Endothelial cell of umbilical vein (primary cell): ENCODE results near the gene SIKE1. TPM values are rescaled to one million over a fixed set of nuclear protein-coding genes. Genes with fewer than 3 reads are reported as not detected.

Experiments used
- BruUV-seq: library from RNA; stranded (reverse); fragments of 400-500 nt; replicated peaks from 2 replicates; lab custom pipeline; 2021; lab: Mats Ljungman, UMichigan
- CTCF ChIA-PET: fragments of 300-600, 350-600 bp; sonication (Branson Sonifier 250); formaldehyde crosslinking; loops from one replicate; lab custom pipeline; 2021; ENCODE audit warnings: antibody characterized with exemption, inconsistent platforms; lab: Charles Lee
- POLR2A ChIA-PET: fragments of 300-600, 350-600 bp; sonication (Branson Sonifier 250); formaldehyde crosslinking; loops from one replicate; lab custom pipeline; 2021; ENCODE audit warnings: antibody characterized with exemption, inconsistent platforms; lab: Charles Lee
- DNase-seq: peaks from one replicate; pipeline ENCODE4 v3.0.0-alpha.2; 2011; ENCODE audit warnings: low read depth, low spot score
- FAIRE-seq: peaks from 2 replicates; lab custom pipeline; 2011; peaks lifted over from hg19 to GRCh38; lab: Jason Lieb, UNC
- H2AFZ ChIP-seq: 2 replicates; pipeline ENCODE4 v1.6.0; 2012; ENCODE audit warnings: low read depth, low read length, control low read depth, inconsistent platforms
- H3K27ac ChIP-seq: 2 replicates; pipeline ENCODE4 v1.5.1; 2011; ENCODE audit warnings: low read depth, mild to moderate bottlenecking, control low read depth, low read length, moderate library complexity; ENCODE audit not compliant: insufficient read depth
- H3K27me3 ChIP-seq, 2 experiments: 2 replicates each; pipeline versions ENCODE4 v1.6.0 to v1.6.1; 2011; ENCODE audit warnings: low read length in 2 of 2, mixed read lengths in 1 of 2; ENCODE audit not compliant: control insufficient read depth in 2 of 2, insufficient read depth in 2 of 2
- H3K36me3 ChIP-seq, 2 experiments: 2 replicates in 1 of 2; 3 replicates in 1 of 2; pipeline ENCODE4 v1.5.1; 2011; ENCODE audit warnings: low read length in 2 of 2, mild to moderate bottlenecking in 1 of 2, moderate library complexity in 1 of 2; ENCODE audit not compliant: control insufficient read depth in 2 of 2, insufficient read depth in 2 of 2; ENCODE audit errors: extremely low read depth in 1 of 2
- H3K4me1 ChIP-seq: 3 replicates; pipeline ENCODE4 v1.5.1; 2011; ENCODE audit warnings: mild to moderate bottlenecking, low read length; ENCODE audit not compliant: control insufficient read depth, insufficient read depth; ENCODE audit errors: extremely low read depth
- H3K4me2 ChIP-seq: 2 replicates; pipeline ENCODE4 v1.6.1; 2011; ENCODE audit warnings: low read length, control low read depth, mixed read lengths; ENCODE audit not compliant: insufficient read depth
- H3K4me3 ChIP-seq, 3 experiments: fragments of 200-600 bp in 1 of 3; sonication (generic), shearing (Covaris generic) in 1 of 3; replicated peaks in 1 of 3; 2 replicates each; pipeline ENCODE4 v1.5.1; 2011 to 2016; ENCODE audit warnings: control low read depth in 3 of 3, low read length in 3 of 3, mild to moderate bottlenecking in 2 of 3, inconsistent platforms in 1 of 3, low read depth in 1 of 3, moderate library complexity in 1 of 3; ENCODE audit not compliant: insufficient read depth in 1 of 3
- H3K79me2 ChIP-seq: 2 replicates; pipeline ENCODE4 v1.6.0; 2012; ENCODE audit warnings: low read length, inconsistent platforms; ENCODE audit not compliant: control insufficient read depth, insufficient read depth
- H3K9ac ChIP-seq: replicated peaks from 2 replicates; pipeline ENCODE3; 2011; ENCODE audit warnings: low read length, control low read depth; ENCODE audit not compliant: insufficient read depth; ENCODE audit errors: extremely low read depth
- H3K9me1 ChIP-seq: replicated peaks from 3 replicates; pipeline ENCODE4 v1.6.0; 2011; ENCODE audit warnings: mild to moderate bottlenecking, low read length; ENCODE audit not compliant: control insufficient read depth, insufficient read depth; ENCODE audit errors: extremely low read depth
- H3K9me3 ChIP-seq: replicated peaks from 2 replicates; pipeline ENCODE4 v1.5.1; 2012; ENCODE audit warnings: low read length, inconsistent platforms; ENCODE audit not compliant: control insufficient read depth, insufficient read depth
- H4K20me1 ChIP-seq: replicated peaks from 2 replicates; pipeline ENCODE3; 2011; ENCODE audit warnings: mild to moderate bottlenecking, low read length; ENCODE audit not compliant: control insufficient read depth, insufficient read depth; ENCODE audit errors: extremely low read depth
- CTCF ChIP-seq, 2 donors: IDR thresholded peaks; 1 replicate in 1 of 2; 2 replicates in 1 of 2; pipeline ENCODE4 v1.5.1; 2011; ENCODE audit warnings: low read length in 2 of 2, mild to moderate bottlenecking in 2 of 2, moderate library complexity in 2 of 2, control low read depth in 1 of 2, inconsistent platforms in 1 of 2, low read depth in 1 of 2; ENCODE audit not compliant: insufficient read depth in 1 of 2; ENCODE audit errors: extremely low read depth in 1 of 2
- EZH2 ChIP-seq: IDR thresholded peaks from 2 replicates; pipeline ENCODE4 v1.6.1; 2012; ENCODE audit warnings: borderline replicate concordance, low read depth, mild to moderate bottlenecking, moderate library complexity, low read length, inconsistent platforms; ENCODE audit not compliant: severe bottlenecking
- FOS ChIP-seq: IDR thresholded peaks from 2 replicates; pipeline ENCODE4 v1.6.1; 2011; ENCODE audit warnings: mild to moderate bottlenecking, low read length, moderate library complexity, borderline replicate concordance; ENCODE audit not compliant: insufficient read depth
- GATA2 ChIP-seq: IDR thresholded peaks from 2 replicates; pipeline ENCODE4 v1.7.0; 2011; ENCODE audit warnings: low read depth, mild to moderate bottlenecking, moderate library complexity, mixed read lengths, low read length; ENCODE audit not compliant: insufficient read length, insufficient read depth
- JUN ChIP-seq: IDR thresholded peaks from 2 replicates; pipeline ENCODE4 v1.6.1; 2011; ENCODE audit warnings: borderline replicate concordance, low read depth; ENCODE audit not compliant: insufficient read length, insufficient read depth
- MAX ChIP-seq: IDR thresholded peaks from 2 replicates; pipeline ENCODE4 v1.6.1; 2011; ENCODE audit not compliant: insufficient read depth, insufficient read length
- MYC ChIP-seq: IDR thresholded peaks from one replicate; pipeline ENCODE4 v1.6.1; 2011; ENCODE audit warnings: mild to moderate bottlenecking, low read depth, low read length
- POLR2A ChIP-seq: IDR thresholded peaks from 2 replicates; pipeline ENCODE4 v1.6.1; 2012; ENCODE audit warnings: low read depth, mild to moderate bottlenecking, control low read depth, low read length
- POLR2AphosphoS5 ChIP-seq: IDR thresholded peaks from 2 replicates; pipeline ENCODE4 v1.6.1; 2012; ENCODE audit warnings: low read depth, mild to moderate bottlenecking, control low read depth, low read length, moderate library complexity; ENCODE audit not compliant: insufficient read depth
- dilution Hi-C: fragments of 300-500 bp; cut with MboI; formaldehyde crosslinking; loops from one replicate; pipeline ENCODE4 v1.15.0; 2019; ENCODE audit warnings: low sequenced_read_pairs; ENCODE audit not compliant: extremely low pct_ligation_motif_present
- intact Hi-C: fragments of 100-400 bp; cut with micrococcal nuclease; formaldehyde crosslinking; loops from one replicate; pipeline ENCODE4 v1.10.0; 2022
- polyA plus RNA-seq, 4 experiments: library from polyadenylated mRNA; depleted of rRNA in 3 of 4; stranded (reverse) in 3 of 4; unstranded in 1 of 4; fragments of >200 nt; gene quantifications; 2 replicates each; pipeline versions ENCODE4 v1.2.1 to v1.2.3, GENCODE V29; 2011 to 2012; ENCODE audit warnings: missing spikeins in 1 of 4
- total RNA-seq: library from RNA; stranded (reverse); gene quantifications from 2 replicates; pipeline ENCODE4 v1.2.3, GENCODE V29; 2021

Gene SIKE1
- total and polyA plus RNA-seq, 2 donors (not counting 3 experiments of a cell fraction or from before 2014, with no cell fraction given) = 16.3 to 46.6 TPM

GRCh38 chr1:114771992-114772391, 8.5 kb downstream of the SIKE1 start:
- no peaks in the 10 kb centered on the region for H3K79me2 ChIP-seq
- DNase-seq = no peak
- CTCF ChIA-PET = no interaction called here
- no peaks in the 10 kb centered on the region for H3K9me1 ChIP-seq
- no peaks in the 10 kb centered on the region for H4K20me1 ChIP-seq
- no peak overlapping the region for H3K4me3 ChIP-seq
- BruUV-seq = no TSS peak
- H3K27ac ChIP-seq = no peak overlapping the region
- TF ChIP-seq CTCF (IDR thresholded peaks at IDR 0.05; ENCODE audit: extremely low read depth in 1 of 2, insufficient read depth in 1 of 2, low read depth in 1 of 2, low read length in 2 of 2) (no peak), MYC (no peak), POLR2A (no peak), GATA2 (no peak), FOS (no peak), MAX (no peak), JUN (no peak), POLR2AphosphoS5 (no peak), EZH2 (no peak)
- no peaks in the 10 kb centered on the region for H3K9me3 ChIP-seq
- dilution Hi-C loops = no loop called here
- H3K9ac ChIP-seq = no peak overlapping the region
- POLR2A ChIA-PET = no interaction called here
- no peak overlapping the region for H3K4me2 ChIP-seq
- no peak for FAIRE-seq
- H3K27me3 ChIP-seq = no peaks in the 10 kb centered on the region
- intact Hi-C loops = no loop called here
- no peaks in the 10 kb centered on the region for H3K4me1 ChIP-seq
- no peak overlapping the region for H2AFZ ChIP-seq
- H3K36me3 ChIP-seq = peaks cover 4% of the 10 kb centered on the region in 2 experiments
